ENCODE data around the gene GABRB3.

GRCh38 chr15:26697913-26698312, 75.0 kb downstream of the GABRB3 start:
- TF ChIP-seq CTCF (IDR thresholded peaks at IDR 0.05) (no peak), POLR2A (IDR thresholded peaks at IDR 0.05) (no peak)

Measured in thyroid gland (tissue), 4 donors.